ENCODE data around the gene EPHA2.

The EPHA2 gene

DNA sequence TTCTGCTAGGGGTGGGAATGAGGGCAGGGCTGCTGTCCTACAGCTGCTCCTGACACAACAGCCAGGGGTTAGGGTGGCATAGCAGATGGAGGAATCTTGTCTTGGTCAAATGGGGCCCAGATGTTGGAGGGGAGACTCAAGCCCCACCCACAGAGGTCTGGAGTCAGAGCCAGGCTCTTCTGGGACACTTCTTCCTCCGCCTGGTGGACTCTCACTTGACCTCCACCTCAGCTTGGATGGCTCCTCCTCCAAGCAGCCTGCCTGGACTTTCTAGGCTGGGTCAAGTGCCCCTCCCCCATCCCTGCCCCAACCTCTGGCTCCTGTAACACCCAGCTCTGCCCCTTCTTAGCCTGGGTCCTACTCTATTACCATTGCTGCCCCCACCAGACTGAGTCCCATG lies 35.5 kb downstream of the EPHA2 start:
- no peak for DNase-seq (ENCODE audit: low spot score)
- TF ChIP-seq, protein P1, sequence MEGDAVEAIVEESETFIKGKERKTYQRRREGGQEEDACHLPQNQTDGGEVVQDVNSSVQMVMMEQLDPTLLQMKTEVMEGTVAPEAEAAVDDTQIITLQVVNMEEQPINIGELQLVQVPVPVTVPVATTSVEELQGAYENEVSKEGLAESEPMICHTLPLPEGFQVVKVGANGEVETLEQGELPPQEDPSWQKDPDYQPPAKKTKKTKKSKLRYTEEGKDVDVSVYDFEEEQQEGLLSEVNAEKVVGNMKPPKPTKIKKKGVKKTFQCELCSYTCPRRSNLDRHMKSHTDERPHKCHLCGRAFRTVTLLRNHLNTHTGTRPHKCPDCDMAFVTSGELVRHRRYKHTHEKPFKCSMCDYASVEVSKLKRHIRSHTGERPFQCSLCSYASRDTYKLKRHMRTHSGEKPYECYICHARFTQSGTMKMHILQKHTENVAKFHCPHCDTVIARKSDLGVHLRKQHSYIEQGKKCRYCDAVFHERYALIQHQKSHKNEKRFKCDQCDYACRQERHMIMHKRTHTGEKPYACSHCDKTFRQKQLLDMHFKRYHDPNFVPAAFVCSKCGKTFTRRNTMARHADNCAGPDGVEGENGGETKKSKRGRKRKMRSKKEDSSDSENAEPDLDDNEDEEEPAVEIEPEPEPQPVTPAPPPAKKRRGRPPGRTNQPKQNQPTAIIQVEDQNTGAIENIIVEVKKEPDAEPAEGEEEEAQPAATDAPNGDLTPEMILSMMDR (IDR thresholded peaks at IDR 0.05) = no peak
- Histone ChIP-seq H3K4me3 (no peak overlapping the region), H3K27ac (no peak overlapping the region)

DNA sequence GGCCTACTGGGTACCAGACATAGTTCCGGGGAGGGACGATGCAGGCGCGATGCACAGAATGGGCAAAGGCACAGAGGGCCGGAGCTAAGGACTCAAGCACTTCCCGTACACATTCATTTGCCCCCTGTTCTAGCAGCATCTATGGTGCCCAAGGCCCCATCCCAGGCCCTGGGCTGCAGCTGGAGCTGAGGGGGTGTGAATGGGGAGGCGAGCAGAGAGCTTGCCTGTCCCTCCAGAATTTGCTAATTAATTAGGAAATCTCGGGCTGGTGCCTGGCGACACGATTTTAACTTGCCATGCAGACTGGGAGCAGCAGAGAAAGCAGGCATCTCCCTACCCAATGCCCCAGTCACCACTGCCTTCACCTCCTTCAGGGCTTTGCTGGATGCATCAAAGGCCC lies 35.9 kb downstream of the EPHA2 start:
- TF ChIP-seq, protein P1 (IDR thresholded peaks at IDR 0.05) = no peak
- DNase-seq (ENCODE audit: low spot score) = no peak
- Histone ChIP-seq H3K27ac (no peak overlapping the region), H3K4me3 (no peak overlapping the region)

DNA sequence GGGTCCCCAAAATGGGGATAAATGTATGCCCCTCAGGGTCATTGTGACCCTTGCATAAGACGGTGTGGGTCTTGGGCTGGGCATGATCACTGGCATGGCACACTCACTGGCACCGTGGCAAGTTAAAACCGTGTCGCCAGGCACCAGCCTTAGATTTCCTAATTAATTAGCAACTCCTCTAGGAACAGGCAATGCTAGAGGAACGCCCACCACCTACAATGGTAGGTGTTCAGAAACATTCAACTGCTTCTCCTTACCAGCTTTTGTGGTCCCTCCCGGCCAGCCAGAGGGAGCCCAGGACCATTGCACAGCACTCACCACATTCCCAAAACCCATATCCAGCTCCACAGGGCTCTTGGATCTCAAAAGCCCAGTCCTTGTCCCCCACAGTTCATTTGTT lies 36.4 kb downstream of the EPHA2 start:
- no peak for DNase-seq (ENCODE audit: low spot score)
- H3K4me3 ChIP-seq = no peak overlapping the region
- TF ChIP-seq, protein P1 (IDR thresholded peaks at IDR 0.05) = no peak
- H3K27ac ChIP-seq = no peak overlapping the region

DNA sequence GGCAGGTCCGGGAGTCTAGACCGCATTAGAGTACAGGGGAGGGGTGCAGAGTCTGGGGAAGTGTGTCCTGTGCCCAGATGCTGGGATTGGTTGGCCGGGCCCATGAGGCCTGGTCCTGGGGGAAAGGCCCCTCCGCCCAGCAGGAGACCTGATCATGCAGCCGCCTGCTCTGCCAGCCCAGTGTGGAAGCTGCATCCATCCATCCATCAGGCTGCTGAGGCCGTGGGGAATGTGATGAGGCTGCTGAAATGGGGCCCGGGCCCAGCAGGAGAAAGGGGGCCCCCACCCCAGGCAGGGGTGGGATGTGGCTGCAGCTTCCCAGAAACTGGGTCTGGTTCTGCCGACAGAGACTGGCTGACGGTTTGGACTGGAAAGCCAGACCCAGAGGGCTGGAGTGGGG lies 37.2 kb downstream of the EPHA2 start:
- no peak for DNase-seq (ENCODE audit: low spot score)
- no peak overlapping the region for H3K4me3 ChIP-seq
- no peak overlapping the region for H3K27ac ChIP-seq
- TF ChIP-seq, protein P1 (IDR thresholded peaks at IDR 0.05) = no peak

DNA sequence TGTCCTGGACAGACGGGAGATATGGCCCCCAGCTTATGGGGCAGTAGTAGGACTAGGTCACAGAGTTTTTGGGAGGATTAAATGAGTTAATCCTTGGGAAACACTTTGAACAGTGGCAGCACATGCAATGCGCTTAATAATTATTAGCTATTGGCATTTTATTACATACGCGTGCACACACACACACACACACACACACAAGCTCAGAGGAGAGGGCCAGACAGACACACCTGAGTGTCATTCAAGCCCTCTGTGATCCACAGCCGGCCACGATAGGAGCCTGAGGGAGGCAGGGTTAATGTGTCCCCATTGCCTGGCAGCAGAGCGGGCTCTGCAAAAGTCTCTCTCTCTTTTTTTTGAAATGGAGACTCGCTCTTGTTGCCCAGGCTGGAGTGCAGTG lies 37.9 kb downstream of the EPHA2 start:
- no peak overlapping the region for H3K27ac ChIP-seq
- no peak for DNase-seq (ENCODE audit: low spot score)
- H3K4me3 ChIP-seq = no peak overlapping the region
- TF ChIP-seq, protein P1 (IDR thresholded peaks at IDR 0.05) = no peak

DNA sequence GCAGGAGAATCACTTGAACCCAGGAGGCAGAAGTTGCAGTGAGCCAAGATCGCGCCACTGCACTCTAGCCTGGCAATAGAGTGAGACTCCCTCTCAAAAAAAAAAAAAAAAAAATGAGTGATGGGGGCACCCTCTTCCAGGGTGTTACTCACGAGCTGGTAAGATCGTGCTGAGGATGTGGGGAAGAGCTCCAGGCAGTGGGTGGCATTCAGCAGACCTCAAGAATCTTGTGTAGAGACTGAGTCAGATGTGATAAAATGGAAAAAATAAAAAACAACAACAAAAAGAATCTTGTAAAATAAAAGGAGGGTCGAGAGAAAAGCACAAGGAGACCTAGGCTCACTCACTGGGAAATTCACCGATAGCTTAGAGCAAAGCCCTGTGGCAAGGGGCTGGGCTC lies 38.5 kb downstream of the EPHA2 start:
- TF ChIP-seq, protein P1 (IDR thresholded peaks at IDR 0.05) = no peak
- Histone ChIP-seq H3K27ac (no peak overlapping the region), H3K4me3 (no peak overlapping the region)
- DNase-seq (ENCODE audit: low spot score) = no peak

DNA sequence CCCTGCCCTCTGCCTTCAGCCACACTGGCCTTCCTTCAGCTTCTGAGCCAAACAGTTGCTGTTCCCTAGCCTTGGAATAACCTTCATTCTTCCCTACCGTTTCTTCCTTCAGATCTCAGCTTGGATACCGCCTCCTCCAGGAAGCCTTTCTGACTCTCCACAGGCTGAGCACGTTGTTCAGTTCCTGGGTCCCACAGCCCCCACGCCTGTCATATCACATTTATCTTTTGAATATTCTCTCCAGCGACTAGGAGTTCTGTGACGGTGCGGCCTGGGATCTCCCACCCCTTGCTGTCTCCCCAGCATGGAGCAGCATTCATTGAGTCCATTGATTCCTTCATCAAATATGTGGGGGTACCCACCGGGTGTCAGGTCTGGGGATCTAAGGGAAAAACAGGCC lies 39.2 kb downstream of the EPHA2 start:
- no peak for DNase-seq (ENCODE audit: low spot score)
- TF ChIP-seq, protein P1 (IDR thresholded peaks at IDR 0.05) = no peak
- H3K4me3 ChIP-seq = no peak overlapping the region
- no peak overlapping the region for H3K27ac ChIP-seq

All from coronary artery (tissue), 2 donors.